GM12874 (cell line): ENCODE data around the gene PIERCE2.

Experiments used
- TF ChIP-seq, protein P1 (sequence below): IDR thresholded peaks from 2 replicates; pipeline ENCODE4 v1.5.1; 2011; ENCODE audit warnings: low read depth, mild to moderate bottlenecking, control low read depth, low read length, moderate library complexity; ENCODE audit not compliant: insufficient read depth

PIERCE2 gene, protein sequence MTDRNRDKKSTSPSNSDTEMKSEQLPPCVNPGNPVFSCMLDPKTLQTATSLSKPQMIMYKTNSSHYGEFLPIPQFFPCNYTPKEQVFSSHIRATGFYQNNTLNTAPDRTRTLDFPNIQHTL

DNA sequence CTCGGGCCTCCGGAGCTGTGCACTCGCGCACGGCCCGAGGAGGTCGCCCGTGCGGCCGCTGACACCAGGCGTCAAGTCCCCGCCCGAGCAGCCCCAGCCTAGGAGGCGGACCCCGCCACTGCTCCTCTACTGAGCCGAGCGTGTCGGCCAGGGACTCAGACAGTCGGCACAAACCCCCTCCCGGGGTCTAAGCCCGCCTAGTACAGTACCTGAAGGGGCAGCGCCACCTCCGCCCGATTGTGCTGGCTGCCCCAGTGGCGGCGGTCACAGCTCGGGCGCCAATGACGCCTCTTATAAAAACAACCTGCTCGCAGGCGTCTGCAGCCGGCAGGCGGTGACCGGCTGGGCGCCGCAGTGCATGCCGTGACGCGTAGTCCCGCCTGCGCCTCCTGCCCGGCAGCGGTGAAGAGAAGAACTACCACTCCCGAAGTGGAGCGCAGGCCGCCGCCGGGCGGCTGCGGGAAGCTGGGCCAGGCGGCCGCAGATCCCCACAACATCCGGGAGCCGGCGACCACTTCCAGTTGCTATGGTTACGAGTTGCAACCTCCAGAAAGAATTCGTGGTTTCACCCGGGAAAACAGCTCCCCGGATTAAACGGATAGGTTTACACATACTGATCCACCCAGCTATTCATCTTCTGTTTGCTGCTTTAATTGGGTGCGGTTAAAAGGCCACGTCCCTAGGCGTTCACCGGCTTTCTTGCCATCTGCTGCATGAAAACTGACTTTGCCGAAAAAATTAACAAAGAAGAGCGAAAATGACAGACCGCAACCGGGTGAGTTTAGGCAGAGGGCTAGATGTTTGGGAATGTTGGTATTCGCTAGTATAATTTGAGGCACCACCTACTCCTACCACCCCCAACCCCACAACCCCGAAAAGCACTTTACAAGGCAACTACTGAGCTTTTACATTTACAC is at the start of gene PIERCE2, which contains the start of gene CCPG1:
Gene PIERCE2 (plus strand): TSS at position 484 of the 917 bp plus-strand sequence. CDS start 274 bp downstream, at position 758.
Gene CCPG1 (minus strand): TSS at position 348 of the 917 bp plus-strand sequence. CDS start 18,935 bp downstream, outside the sequence.
- TF ChIP-seq, protein P1, sequence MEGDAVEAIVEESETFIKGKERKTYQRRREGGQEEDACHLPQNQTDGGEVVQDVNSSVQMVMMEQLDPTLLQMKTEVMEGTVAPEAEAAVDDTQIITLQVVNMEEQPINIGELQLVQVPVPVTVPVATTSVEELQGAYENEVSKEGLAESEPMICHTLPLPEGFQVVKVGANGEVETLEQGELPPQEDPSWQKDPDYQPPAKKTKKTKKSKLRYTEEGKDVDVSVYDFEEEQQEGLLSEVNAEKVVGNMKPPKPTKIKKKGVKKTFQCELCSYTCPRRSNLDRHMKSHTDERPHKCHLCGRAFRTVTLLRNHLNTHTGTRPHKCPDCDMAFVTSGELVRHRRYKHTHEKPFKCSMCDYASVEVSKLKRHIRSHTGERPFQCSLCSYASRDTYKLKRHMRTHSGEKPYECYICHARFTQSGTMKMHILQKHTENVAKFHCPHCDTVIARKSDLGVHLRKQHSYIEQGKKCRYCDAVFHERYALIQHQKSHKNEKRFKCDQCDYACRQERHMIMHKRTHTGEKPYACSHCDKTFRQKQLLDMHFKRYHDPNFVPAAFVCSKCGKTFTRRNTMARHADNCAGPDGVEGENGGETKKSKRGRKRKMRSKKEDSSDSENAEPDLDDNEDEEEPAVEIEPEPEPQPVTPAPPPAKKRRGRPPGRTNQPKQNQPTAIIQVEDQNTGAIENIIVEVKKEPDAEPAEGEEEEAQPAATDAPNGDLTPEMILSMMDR, result peak; percentile 79

DNA sequence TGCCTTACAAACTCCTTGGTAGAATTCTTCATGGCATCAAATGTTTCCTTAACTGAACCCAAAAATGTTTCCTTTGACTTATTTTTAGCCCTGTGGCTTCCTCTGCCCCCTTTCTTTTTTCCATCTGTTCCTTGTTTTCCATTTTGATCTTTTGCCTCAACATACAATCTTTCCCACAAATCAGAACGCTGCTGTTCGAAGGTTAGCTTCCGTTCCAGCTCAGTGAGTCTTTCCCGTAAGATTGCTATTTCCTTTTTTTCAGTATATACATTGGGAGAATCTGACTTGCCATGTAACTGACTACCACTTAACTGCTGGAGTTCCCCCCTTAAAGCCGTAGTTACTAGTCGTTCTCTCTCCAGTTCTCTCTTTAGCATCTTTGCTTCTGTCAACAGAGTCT is 48.0 kb upstream of the PIERCE2 start:
- TF ChIP-seq, protein P1, result no peak

- TF ChIP-seq, protein P1, result no peak
Observed at GRCh38 chr15:55361048-55361447, 47.2 kb upstream of the PIERCE2 start.

- TF ChIP-seq, protein P1, result no peak
Observed at GRCh38 chr15:55362641-55363040, 45.7 kb upstream of the PIERCE2 start.

GRCh38 chr15:55366981-55367380 is 41.3 kb upstream of the PIERCE2 start:
- TF ChIP-seq, protein P1, result no peak

GRCh38 chr15:55372701-55373440 is 35.4 kb upstream of the PIERCE2 start:
- TF ChIP-seq, protein P1, result no peak

- TF ChIP-seq, protein P1, result no peak
Observed at GRCh38 chr15:55379095-55379494, 29.2 kb upstream of the PIERCE2 start.
